DLD1 (cell line): Measurements from ENCODE around the gene GLI1.
"Not testable (repeated sequence)": the region's sequence is repeated elsewhere in the genome, so short reads cannot be mapped to it uniquely, and the experiment has no call there.

Experiments
- in situ Hi-C: cut with HindIII; loops from 2 replicates; pipeline ENCODE4 v1.10.0; 2017; ENCODE audit warnings: low sequenced_read_pairs

Gene GLI1

DNA sequence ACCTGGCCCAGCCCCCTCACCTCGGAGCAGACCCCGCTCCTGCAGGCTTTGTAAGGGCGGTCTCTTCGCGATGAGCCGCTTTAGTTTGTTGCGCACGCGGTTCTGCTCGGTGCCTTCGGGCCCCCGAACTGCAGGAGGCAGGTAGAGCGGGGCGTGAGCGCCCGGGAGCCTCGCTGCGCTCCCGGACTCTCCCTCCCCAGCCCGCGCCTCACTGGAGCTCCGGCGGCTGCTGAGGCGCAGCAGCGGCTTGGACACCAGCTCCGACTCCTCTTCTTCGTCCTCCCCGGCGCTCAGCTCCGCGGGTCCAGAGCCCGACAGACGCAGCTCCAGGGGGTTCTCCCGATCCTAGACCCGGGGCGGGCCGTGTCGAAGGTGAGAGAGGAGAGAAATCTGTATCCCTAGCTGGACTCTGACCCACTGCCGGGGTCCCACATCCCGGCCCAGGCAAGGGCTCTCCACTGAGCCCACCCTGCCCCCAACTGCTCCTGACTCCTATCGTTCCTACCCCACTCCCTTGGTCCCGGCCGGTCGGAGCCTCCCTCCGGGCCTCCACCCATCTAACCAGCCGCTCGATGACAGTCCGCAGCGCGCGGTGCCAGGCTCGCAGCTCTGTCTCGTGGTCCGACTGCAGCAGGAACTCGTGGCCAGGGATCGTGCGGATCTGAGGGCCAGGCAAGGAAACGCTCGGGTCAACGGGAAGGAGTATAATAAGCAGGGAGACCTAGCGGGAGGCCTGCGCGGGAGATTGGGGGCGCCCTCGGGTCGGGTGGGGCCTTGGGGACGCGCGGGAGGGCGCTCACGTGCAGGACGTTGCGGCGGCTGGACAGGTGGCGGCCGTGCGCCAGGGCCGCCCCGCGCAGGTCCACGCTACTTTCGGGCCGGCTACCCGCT is 15.9 kb downstream of the GLI1 start:
- in situ Hi-C loops = no loop called here

- in situ Hi-C loops = no loop called here
Observed at GRCh38 chr12:57476162-57476992, 16.8 kb downstream of the GLI1 start.

- in situ Hi-C loops = no loop called here
Observed at GRCh38 chr12:57476993-57477709, 17.6 kb downstream of the GLI1 start.

GRCh38 chr12:57477710-57478681 is 18.4 kb downstream of the GLI1 start:
- in situ Hi-C loops = no loop called here

GRCh38 chr12:57479043-57479375 is 19.4 kb downstream of the GLI1 start:
- in situ Hi-C loops = no loop called here

- in situ Hi-C loops = no loop called here
Observed at GRCh38 chr12:57479376-57480115, 20.0 kb downstream of the GLI1 start, which contains the start of gene ARHGAP9. ARHGAP9 (minus strand) TSS chr12:57479866; CDS start chr12:57479406, 460 bp downstream.

DNA sequence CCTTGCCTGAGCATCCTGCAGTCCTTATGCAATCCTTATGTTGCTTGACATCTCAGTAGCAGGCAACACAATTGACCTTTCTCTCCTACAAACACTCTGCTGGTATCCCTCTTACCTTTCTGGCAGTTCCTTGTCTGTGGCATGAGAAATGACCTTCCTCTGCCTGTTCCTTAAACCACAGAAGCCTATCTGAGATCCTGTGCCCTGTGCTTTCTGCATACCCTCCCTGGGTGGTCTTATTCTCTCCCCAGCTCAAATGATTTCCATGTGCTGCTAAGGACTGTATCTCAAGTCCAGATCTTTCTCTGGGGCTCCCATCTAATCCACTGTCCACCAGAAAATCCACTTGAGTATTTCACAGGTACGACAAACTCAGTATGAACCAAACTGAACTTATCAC is 22.1 kb downstream of the GLI1 start:
- in situ Hi-C loops = no loop called here

- in situ Hi-C loops = no loop called here
Observed at GRCh38 chr12:57483466-57483865, 23.9 kb downstream of the GLI1 start.

- in situ Hi-C loops = no loop called here
Observed at GRCh38 chr12:57485695-57486094, 26.1 kb downstream of the GLI1 start.

DNA sequence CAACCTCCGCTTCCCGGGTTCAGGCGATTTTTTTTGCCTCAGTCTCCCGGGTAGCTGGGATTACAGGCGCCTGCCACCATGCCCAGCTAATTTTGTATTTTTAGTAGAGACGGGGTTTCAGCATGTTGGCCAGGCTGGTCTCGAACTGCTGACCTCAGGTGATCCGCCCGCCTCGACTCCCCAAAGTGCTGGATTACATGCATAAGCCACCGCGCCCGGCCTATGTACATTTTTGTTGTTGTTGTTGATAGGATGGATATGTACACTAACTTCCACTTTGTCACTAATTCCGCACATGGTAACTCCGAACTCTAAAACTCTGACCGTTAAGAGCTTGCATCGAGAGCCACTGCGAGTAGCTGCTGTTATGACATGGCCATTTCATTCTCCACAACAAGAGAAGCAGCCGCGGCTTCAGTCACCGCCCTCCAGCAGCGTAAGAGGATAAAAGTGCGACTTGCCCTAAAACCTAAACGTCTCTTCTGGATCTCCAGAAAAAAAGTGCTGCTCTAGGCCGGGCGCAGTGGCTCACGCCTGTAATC is 27.5 kb downstream of the GLI1 start:
- in situ Hi-C loops = no loop called here

- in situ Hi-C loops = no loop called here
Observed at GRCh38 chr12:57487597-57488401, 28.2 kb downstream of the GLI1 start, which contains the start of gene MARS1. MARS1 (plus strand) TSS chr12:57488068; CDS start chr12:57488091, 23 bp downstream.

DNA sequence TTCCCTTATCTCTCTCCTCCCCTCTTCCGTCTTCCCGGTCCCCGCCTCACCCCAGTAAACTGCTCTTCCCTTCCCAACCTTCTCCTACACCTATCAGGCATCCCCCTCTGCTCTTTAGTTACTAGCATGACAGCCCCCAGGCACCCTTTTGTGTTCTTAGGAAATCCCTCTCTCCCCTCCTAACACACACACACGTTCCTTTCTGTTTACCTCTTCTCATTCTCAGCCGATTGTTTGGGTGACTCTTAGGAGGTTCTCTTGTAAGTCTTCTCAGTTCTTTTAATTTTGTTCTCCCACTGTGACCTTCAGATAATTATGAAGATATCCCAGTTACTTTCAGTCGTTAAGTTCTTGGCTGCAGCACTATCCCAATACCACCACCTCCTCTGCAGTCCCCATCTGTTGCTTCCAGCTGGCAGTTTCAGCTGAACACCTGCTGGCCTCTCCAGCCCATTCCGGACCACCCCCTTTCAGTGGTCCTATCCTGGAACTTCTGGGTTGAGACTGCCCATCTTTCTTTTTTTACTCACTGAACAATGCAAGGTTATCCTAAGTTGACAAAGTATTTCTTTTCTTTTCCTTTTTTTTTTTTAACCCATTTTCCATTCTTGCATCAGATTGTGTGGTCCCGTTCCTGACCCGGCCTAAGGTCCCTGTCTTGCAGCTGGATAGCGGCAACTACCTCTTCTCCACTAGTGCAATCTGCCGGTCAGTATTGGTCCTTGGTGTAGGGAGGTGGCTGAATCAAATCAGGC is 29.0 kb downstream of the GLI1 start:
- in situ Hi-C loops = no loop called here

- in situ Hi-C loops = no loop called here
Observed at GRCh38 chr12:57489157-57489641, 29.6 kb downstream of the GLI1 start.

DNA sequence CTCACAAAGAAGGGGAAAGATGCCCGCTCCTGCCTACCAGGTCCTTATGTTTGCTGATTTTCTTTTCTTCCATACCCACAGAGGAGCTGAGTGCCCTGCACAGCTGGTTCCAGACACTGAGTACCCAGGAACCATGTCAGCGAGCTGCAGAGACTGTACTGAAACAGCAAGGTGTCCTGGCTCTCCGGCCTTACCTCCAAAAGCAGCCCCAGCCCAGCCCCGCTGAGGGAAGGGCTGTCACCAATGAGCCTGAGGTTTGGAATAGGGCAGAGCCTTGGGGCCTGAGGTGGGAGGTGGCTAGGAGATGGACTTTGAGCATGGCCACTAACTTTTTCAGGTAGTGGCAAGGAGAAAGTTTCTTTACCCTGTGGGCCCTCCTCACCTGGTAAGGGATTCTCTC is 30.5 kb downstream of the GLI1 start:
- in situ Hi-C loops = no loop called here

- in situ Hi-C loops = no loop called here
Observed at GRCh38 chr12:57491393-57492280, 32.1 kb downstream of the GLI1 start.

- in situ Hi-C loops = not testable (repeated sequence)
Observed at GRCh38 chr12:57495051-57495701, 35.6 kb downstream of the GLI1 start.
